ENCODE results near the gene CBLB.

Gene CBLB

DNA sequence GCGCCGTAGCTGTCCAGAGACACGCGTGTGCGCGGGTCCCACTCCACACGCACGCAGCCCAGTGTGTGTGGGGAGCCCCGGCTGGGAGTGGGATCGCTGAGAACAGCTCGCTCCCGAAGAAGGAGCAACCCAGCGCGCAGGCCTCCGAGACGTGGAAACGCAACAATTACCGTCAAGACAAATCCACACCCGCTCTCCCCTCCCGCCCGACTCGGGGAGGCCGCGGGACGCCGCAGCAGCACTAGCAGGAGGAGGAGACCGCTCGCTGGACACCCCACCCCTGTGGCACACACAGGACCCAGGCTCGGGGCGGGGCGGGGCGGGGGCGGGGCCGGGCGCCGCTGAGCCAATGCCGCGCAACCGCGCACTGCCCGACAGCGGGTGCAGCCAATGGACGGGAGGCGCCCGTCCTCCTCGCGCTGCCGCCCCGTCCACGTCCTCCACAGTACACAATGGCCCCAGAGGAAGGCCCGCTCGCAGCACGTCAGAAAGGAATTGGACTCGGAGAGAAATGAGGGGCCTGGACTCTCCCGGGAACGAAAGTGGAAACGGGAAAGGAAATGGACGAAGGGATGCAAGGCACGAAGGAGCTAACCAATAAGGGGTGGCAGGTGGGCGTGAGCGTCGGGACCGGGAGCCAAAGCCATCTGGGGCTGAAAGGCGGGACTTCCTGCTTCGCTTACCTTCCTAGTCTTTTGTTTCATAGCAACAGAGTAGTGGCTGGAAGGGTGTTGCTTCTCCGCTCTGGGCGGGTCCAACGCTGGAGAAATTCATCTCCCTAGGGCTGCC is at the start of gene CBLB:
TSS of gene CBLB (minus strand) at position 271 of the 789 bp plus-strand sequence. CDS start 1,435 bp downstream, outside the sequence.
- in situ Hi-C loops (cut with MboI; ENCODE audit: low sequenced_read_pairs) = no loop called here

- in situ Hi-C loops (cut with MboI; ENCODE audit: low sequenced_read_pairs) = no loop called here
Measured at GRCh38 chr3:105916767-105917166, 48.0 kb upstream of the CBLB start.

GRCh38 chr3:105915524-105915923 is 46.7 kb upstream of the CBLB start:
- in situ Hi-C loops (cut with MboI; ENCODE audit: low sequenced_read_pairs) = no loop called here

DNA sequence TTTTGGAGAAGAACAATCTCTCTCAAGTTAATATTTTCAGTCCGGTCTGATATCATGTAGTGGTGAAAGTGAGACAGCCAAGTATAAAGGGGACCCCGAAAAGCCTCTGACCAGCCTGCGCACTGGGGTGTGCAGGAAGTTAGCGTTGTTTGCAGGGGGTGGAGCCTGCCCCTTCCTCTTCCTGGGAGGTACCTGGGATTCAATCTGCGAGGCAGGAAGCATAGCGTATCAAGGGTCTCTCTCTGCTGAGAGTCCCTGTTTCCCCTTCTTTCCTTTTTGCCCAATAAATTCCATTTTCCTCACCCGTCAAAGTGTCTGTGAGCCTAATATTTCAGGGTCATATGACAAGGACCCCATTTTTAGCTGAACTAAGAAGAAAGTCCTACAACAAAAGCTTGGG is 44.8 kb upstream of the CBLB start:
- in situ Hi-C loops (cut with MboI; ENCODE audit: low sequenced_read_pairs) = no loop called here

GRCh38 chr3:105912891-105913290 is 44.1 kb upstream of the CBLB start:
- in situ Hi-C loops (cut with MboI; ENCODE audit: low sequenced_read_pairs) = no loop called here

GRCh38 chr3:105911496-105911895 is 42.7 kb upstream of the CBLB start:
- in situ Hi-C loops (cut with MboI; ENCODE audit: low sequenced_read_pairs) = no loop called here

- in situ Hi-C loops (cut with MboI; ENCODE audit: low sequenced_read_pairs) = no loop called here
Measured at GRCh38 chr3:105907777-105908176, 39.0 kb upstream of the CBLB start.

DNA sequence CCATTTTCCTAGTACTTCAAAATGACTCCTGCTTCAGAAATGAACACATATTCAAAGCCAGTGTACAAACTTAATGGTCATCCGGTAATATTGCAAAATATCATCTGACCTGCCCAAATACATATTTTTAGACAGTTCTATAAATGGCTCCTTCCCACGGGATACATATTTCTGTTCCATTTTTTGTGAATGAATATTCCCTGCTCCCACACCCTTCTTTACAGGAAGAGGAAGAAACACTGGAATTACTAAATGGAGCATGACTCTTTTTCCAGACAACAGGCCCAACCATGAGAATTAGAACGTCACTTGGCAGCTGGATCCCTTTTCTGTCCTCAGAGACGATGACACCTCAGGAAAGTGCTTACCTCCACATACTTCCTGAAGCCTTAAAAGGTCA is 38.0 kb upstream of the CBLB start:
- in situ Hi-C loops (cut with MboI; ENCODE audit: low sequenced_read_pairs) = no loop called here

GRCh38 chr3:105906345-105906744 is 37.5 kb upstream of the CBLB start:
- in situ Hi-C loops (cut with MboI; ENCODE audit: low sequenced_read_pairs) = no loop called here

DNA sequence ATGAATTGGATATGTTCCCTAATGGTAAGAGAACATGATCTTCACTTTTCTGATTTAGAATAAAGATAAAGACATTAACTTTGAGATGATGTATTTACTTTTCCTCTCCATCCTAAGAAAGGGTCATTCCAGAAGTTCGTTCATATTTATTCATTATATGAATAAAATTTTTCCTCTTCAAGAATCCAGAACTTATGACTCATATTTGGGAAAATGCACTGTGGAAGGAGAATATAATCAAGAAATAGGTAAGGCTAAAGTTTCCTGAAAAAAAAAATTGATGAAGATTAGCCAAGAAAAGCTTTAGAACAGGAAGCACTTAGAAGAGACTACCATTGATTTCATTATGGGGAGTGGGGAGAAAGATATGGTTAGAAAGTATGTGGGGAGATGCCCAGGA is 36.5 kb upstream of the CBLB start:
- in situ Hi-C loops (cut with MboI; ENCODE audit: low sequenced_read_pairs) = no loop called here

- in situ Hi-C loops (cut with MboI; ENCODE audit: low sequenced_read_pairs) = no loop called here
Measured at GRCh38 chr3:105904678-105905284, 36.0 kb upstream of the CBLB start.

- in situ Hi-C loops (cut with MboI; ENCODE audit: low sequenced_read_pairs) = no loop called here
Measured at GRCh38 chr3:105904251-105904650, 35.4 kb upstream of the CBLB start.

DNA sequence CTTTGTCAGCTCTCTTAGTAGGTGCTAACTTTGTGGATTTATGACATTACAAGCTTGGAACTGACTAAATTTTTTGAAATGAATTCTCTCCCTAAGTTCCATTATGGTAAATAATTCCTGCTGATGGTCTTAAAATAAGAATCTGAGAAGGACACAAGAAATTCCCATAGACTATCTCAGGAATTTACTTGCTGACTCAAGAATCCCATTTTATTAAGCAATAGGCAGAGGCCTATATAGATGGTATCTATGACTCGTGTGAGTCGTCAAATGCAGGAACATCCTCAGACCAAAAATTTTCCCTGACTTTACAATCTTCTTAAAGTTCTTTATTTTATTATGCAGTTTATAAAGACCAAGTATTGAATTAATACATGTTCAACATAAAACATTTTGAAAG is 30.7 kb upstream of the CBLB start:
- in situ Hi-C loops (cut with MboI; ENCODE audit: low sequenced_read_pairs) = no loop called here

GRCh38 chr3:105891101-105891500 is 22.3 kb upstream of the CBLB start:
- in situ Hi-C loops (cut with MboI; ENCODE audit: low sequenced_read_pairs) = no loop called here

- in situ Hi-C loops (cut with MboI; ENCODE audit: low sequenced_read_pairs) = no loop called here
Measured at GRCh38 chr3:105888621-105889579, 20.1 kb upstream of the CBLB start.

GRCh38 chr3:105885256-105885655 is 16.4 kb upstream of the CBLB start:
- in situ Hi-C loops (cut with MboI; ENCODE audit: low sequenced_read_pairs) = no loop called here

DNA sequence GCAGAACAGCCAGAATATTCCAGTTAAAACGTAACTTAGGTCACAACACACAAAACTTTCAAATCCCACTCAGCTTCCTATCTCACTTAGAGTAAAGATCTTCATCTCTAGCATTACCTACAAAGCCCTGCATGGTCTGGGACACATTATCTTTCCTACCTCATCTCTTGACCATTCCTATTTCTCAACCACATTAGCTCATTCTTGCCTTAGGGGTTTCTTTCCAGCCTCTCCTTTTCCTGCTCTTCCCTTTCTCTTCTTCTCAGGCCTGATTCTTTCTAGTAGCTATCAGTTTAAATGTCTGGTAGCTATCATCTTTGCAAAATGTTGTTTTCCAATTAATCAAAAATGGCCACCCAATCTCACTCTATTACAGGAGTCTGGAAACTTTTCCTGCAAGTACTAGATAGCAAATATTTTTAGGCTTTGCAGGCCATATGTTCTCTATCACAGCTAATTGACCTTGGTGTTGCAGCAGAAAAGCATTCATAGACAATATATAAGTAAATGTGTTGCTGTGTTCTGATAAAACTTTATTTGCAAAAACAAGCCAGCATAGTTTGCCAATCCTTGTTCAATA is 15.1 kb upstream of the CBLB start:
- in situ Hi-C loops (cut with MboI; ENCODE audit: low sequenced_read_pairs) = no loop called here

GRCh38 chr3:105880681-105881290 is 12.0 kb upstream of the CBLB start:
- in situ Hi-C loops (cut with MboI; ENCODE audit: low sequenced_read_pairs) = no loop called here

GRCh38 chr3:105878061-105878460 is 9.2 kb upstream of the CBLB start:
- in situ Hi-C loops (cut with MboI; ENCODE audit: low sequenced_read_pairs) = no loop called here

DNA sequence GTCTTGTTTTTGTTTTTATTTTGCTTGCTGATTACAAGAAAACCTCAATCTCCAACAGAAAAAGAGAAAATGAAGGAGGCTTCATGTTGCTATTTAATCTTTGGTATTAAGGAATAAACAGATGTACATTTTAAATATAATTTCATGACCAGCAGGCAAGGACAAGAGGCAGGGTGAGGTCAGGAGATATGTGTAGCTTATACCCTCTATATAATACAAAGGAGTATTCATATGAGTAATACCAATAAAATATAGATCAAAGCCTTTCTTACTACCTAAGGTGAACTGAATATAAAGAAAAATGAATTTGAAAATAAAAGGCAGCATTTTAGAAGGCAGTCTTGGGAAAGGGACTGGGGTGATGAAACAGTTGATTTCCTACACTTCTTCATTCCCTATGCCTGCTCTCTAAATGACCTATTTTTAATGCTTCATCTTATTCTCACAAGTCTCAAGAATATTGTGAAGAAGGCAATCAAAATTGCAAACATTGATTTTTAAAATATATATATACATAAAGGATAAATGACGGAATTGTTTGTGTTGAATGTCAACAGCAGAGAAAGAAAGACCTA is 8.6 kb upstream of the CBLB start:
- in situ Hi-C loops (cut with MboI; ENCODE audit: low sequenced_read_pairs) = no loop called here

Measured in hTERT RPE-1 (cell line).